HepG2 (cell line): ENCODE results near the gene FGF19. TPM values are rescaled to one million over a fixed set of nuclear protein-coding genes. Genes with fewer than 3 reads are reported as not detected.
A peak's percentile ranks its signal among the peaks of the same experiment; 100 is the strongest.

Source experiments
- ARNT2 ChIP-seq: sonication (generic); formaldehyde crosslinking; IDR thresholded peaks from 2 replicates; pipeline ENCODE4 v1.8.0; 2022; ENCODE audit warnings: mild to moderate bottlenecking, low read depth, missing genetic modification reagents, moderate library complexity
- CC2D1A ChIP-seq: sonication (generic); formaldehyde crosslinking; IDR thresholded peaks from 2 replicates; pipeline ENCODE4 v1.8.1; 2023; ENCODE audit warnings: mild to moderate bottlenecking, missing genetic modification reagents
- EED ChIP-seq: sonication (generic); formaldehyde crosslinking; IDR thresholded peaks from 2 replicates; pipeline ENCODE4 v1.5.0; 2020; ENCODE audit warnings: mild to moderate bottlenecking, missing genetic modification reagents
- KLF9 ChIP-seq: IDR thresholded peaks from 2 replicates; pipeline ENCODE4 v1.6.1; 2016; ENCODE audit warnings: low read depth
- PHF8 ChIP-seq: sonication (generic); formaldehyde crosslinking; IDR thresholded peaks from 2 replicates; pipeline ENCODE4 v1.5.0; 2020; ENCODE audit warnings: missing genetic modification reagents
- RBFOX2 ChIP-seq: fragments of 200-400 bp; formaldehyde crosslinking; IDR thresholded peaks from 2 replicates; pipeline ENCODE4 v1.6.1; 2017; ENCODE audit warnings: low read depth, mild to moderate bottlenecking, low read length
- SNAPC2 ChIP-seq: sonication (generic); formaldehyde crosslinking; IDR thresholded peaks from 2 replicates; pipeline ENCODE4 v1.8.1; 2022; ENCODE audit warnings: mild to moderate bottlenecking, missing genetic modification reagents
- TGIF2 ChIP-seq: IDR thresholded peaks from 2 replicates; pipeline ENCODE4 v1.6.1; 2016; ENCODE audit warnings: control low read depth, missing compliant biosample characterization
- ZFYVE20 ChIP-seq: sonication (generic); formaldehyde crosslinking; IDR thresholded peaks from 2 replicates; pipeline ENCODE4 v1.8.0; 2023; ENCODE audit warnings: low read depth, mild to moderate bottlenecking, moderate library complexity, missing genetic modification reagents, borderline replicate concordance
- ZNF292 ChIP-seq: sonication (generic); formaldehyde crosslinking; IDR thresholded peaks from 2 replicates; pipeline ENCODE4 v1.8.1; 2022; ENCODE audit warnings: mild to moderate bottlenecking, low read depth, missing genetic modification reagents, borderline replicate concordance
- ZNF44 ChIP-seq: sonication (generic); formaldehyde crosslinking; IDR thresholded peaks from 2 replicates; pipeline ENCODE4 v1.5.1; 2020; ENCODE audit warnings: mild to moderate bottlenecking, missing genetic modification reagents
- polyA plus RNA-seq, 8 experiments: library from polyadenylated mRNA; depleted of rRNA in 3 of 8; stranded (reverse) in 7 of 8; unstranded in 1 of 8; fragments of >200 nt; fragmentation: Illumina TruSeq in 4 of 8; extraction: Trizol in 4 of 8; gene quantifications; 2 replicates each; pipeline versions ENCODE4 v1.2.1 to v1.2.3, GENCODE V29; 2011 to 2016; ENCODE audit warnings: low read depth in 4 of 8, missing spikeins in 1 of 8, mixed read lengths in 1 of 8; ENCODE audit not compliant: insufficient read depth in 1 of 8
- total RNA-seq, 5 experiments: library from RNA; depleted of rRNA; stranded (reverse); fragments of >200 nt; fragmentation: Illumina TruSeq; extraction: Trizol; gene quantifications; 2 replicates each; pipeline ENCODE4 v1.2.3, GENCODE V29; 2016; ENCODE audit warnings: low read depth in 1 of 5
- TF ChIP-seq, protein P1 (sequence below): IDR thresholded peaks from 2 replicates; pipeline ENCODE4 v1.6.1; 2016; ENCODE audit warnings: missing compliant biosample characterization, missing genetic modification reagents, borderline replicate concordance
- TF ChIP-seq, protein P2 (sequence below): sonication (generic); formaldehyde crosslinking; IDR thresholded peaks from 2 replicates; pipeline ENCODE4 v1.5.0; 2020; ENCODE audit warnings: missing genetic modification reagents
- TF ChIP-seq, protein P3 (sequence below): sonication (generic); formaldehyde crosslinking; conservative IDR thresholded peaks from 2 replicates; pipeline ENCODE4 v1.5.0; 2020; ENCODE audit warnings: missing genetic modification reagents
- TF ChIP-seq, protein P4 (sequence below): sonication (generic); formaldehyde crosslinking; IDR thresholded peaks from 2 replicates; pipeline ENCODE4 v1.4.0; 2020; ENCODE audit warnings: missing genetic modification reagents
- TF ChIP-seq, protein P5 (sequence below): sonication (generic); formaldehyde crosslinking; IDR thresholded peaks from 2 replicates; pipeline ENCODE4 v1.4.0; 2020; ENCODE audit warnings: missing genetic modification reagents

FGF19 gene
- total and polyA plus RNA-seq, 2 of the 13 experiments (the other 11 are each of a cell fraction or from before 2014, with no cell fraction given) = 0.07 TPM; not detected in 1

DNA sequence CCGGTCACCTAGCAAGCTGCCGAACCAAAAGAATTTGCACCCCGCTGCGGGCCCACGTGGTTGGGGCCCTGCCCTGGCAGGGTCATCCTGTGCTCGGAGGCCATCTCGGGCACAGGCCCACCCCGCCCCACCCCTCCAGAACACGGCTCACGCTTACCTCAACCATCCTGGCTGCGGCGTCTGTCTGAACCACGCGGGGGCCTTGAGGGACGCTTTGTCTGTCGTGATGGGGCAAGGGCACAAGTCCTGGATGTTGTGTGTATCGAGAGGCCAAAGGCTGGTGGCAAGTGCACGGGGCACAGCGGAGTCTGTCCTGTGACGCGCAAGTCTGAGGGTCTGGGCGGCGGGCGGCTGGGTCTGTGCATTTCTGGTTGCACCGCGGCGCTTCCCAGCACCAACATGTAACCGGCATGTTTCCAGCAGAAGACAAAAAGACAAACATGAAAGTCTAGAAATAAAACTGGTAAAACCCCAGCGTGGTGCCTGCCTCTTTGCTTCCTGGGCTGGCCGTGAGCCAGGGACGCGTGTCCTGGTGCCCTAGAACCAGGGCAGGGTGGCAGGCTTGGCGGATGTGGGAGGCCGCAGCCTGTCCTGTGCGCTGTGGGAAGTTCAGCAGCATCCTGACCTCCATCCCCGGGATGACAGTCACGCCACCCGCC is 49.7 kb downstream of the FGF19 start (continued):
- TF ChIP-seq, protein P1, sequence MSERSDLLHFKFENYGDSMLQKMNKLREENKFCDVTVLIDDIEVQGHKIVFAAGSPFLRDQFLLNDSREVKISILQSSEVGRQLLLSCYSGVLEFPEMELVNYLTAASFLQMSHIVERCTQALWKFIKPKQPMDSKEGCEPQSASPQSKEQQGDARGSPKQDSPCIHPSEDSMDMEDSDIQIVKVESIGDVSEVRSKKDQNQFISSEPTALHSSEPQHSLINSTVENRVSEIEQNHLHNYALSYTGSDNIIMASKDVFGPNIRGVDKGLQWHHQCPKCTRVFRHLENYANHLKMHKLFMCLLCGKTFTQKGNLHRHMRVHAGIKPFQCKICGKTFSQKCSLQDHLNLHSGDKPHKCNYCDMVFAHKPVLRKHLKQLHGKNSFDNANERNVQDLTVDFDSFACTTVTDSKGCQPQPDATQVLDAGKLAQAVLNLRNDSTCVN = no peak
- TF ChIP-seq, protein P2, sequence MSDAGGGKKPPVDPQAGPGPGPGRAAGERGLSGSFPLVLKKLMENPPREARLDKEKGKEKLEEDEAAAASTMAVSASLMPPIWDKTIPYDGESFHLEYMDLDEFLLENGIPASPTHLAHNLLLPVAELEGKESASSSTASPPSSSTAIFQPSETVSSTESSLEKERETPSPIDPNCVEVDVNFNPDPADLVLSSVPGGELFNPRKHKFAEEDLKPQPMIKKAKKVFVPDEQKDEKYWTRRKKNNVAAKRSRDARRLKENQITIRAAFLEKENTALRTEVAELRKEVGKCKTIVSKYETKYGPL (CRISPR knock-in tag) = no peak
- TF ChIP-seq ZFYVE20 (CRISPR knock-in tag) = no peak
- TF ChIP-seq ZNF292 = no peak
- no peak for TF ChIP-seq SNAPC2 (CRISPR knock-in tag)
- no peak for TF ChIP-seq TGIF2 (CRISPR knock-in tag)
- no peak for TF ChIP-seq EED (CRISPR knock-in tag)
- TF ChIP-seq ZNF44 (CRISPR knock-in tag) = no peak
- TF ChIP-seq KLF9 (CRISPR knock-in tag) = no peak
- TF ChIP-seq, protein P3, sequence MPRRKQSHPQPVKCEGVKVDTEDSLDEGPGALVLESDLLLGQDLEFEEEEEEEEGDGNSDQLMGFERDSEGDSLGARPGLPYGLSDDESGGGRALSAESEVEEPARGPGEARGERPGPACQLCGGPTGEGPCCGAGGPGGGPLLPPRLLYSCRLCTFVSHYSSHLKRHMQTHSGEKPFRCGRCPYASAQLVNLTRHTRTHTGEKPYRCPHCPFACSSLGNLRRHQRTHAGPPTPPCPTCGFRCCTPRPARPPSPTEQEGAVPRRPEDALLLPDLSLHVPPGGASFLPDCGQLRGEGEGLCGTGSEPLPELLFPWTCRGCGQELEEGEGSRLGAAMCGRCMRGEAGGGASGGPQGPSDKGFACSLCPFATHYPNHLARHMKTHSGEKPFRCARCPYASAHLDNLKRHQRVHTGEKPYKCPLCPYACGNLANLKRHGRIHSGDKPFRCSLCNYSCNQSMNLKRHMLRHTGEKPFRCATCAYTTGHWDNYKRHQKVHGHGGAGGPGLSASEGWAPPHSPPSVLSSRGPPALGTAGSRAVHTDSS (CRISPR knock-in tag) = no peak
- TF ChIP-seq, protein P4, sequence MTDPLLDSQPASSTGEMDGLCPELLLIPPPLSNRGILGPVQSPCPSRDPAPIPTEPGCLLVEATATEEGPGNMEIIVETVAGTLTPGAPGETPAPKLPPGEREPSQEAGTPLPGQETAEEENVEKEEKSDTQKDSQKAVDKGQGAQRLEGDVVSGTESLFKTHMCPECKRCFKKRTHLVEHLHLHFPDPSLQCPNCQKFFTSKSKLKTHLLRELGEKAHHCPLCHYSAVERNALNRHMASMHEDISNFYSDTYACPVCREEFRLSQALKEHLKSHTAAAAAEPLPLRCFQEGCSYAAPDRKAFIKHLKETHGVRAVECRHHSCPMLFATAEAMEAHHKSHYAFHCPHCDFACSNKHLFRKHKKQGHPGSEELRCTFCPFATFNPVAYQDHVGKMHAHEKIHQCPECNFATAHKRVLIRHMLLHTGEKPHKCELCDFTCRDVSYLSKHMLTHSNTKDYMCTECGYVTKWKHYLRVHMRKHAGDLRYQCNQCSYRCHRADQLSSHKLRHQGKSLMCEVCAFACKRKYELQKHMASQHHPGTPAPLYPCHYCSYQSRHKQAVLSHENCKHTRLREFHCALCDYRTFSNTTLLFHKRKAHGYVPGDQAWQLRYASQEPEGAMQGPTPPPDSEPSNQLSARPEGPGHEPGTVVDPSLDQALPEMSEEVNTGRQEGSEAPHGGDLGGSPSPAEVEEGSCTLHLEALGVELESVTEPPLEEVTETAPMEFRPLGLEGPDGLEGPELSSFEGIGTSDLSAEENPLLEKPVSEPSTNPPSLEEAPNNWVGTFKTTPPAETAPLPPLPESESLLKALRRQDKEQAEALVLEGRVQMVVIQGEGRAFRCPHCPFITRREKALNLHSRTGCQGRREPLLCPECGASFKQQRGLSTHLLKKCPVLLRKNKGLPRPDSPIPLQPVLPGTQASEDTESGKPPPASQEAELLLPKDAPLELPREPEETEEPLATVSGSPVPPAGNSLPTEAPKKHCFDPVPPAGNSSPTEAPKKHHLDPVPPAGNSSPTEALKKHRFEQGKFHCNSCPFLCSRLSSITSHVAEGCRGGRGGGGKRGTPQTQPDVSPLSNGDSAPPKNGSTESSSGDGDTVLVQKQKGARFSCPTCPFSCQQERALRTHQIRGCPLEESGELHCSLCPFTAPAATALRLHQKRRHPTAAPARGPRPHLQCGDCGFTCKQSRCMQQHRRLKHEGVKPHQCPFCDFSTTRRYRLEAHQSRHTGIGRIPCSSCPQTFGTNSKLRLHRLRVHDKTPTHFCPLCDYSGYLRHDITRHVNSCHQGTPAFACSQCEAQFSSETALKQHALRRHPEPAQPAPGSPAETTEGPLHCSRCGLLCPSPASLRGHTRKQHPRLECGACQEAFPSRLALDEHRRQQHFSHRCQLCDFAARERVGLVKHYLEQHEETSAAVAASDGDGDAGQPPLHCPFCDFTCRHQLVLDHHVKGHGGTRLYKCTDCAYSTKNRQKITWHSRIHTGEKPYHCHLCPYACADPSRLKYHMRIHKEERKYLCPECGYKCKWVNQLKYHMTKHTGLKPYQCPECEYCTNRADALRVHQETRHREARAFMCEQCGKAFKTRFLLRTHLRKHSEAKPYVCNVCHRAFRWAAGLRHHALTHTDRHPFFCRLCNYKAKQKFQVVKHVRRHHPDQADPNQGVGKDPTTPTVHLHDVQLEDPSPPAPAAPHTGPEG (CRISPR knock-in tag) = no peak
- no peak for TF ChIP-seq PHF8 (CRISPR knock-in tag)
- peak; percentile 81 for TF ChIP-seq RBFOX2
- TF ChIP-seq, protein P5, sequence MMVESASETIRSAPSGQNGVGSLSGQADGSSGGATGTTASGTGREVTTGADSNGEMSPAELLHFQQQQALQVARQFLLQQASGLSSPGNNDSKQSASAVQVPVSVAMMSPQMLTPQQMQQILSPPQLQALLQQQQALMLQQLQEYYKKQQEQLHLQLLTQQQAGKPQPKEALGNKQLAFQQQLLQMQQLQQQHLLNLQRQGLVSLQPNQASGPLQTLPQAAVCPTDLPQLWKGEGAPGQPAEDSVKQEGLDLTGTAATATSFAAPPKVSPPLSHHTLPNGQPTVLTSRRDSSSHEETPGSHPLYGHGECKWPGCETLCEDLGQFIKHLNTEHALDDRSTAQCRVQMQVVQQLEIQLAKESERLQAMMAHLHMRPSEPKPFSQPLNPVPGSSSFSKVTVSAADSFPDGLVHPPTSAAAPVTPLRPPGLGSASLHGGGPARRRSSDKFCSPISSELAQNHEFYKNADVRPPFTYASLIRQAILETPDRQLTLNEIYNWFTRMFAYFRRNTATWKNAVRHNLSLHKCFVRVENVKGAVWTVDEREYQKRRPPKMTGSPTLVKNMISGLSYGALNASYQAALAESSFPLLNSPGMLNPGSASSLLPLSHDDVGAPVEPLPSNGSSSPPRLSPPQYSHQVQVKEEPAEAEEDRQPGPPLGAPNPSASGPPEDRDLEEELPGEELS (CRISPR knock-in tag) = no peak
- TF ChIP-seq ARNT2 (CRISPR knock-in tag) = peak; percentile 29; the same call in 1 of the 2 replicates
- TF ChIP-seq CC2D1A = no peak
